Esophagus muscularis mucosa (tissue), 4 donors: ENCODE data around the gene TTC17.
"Not testable (repeated sequence)": the region's sequence is repeated elsewhere in the genome, so short reads cannot be mapped to it uniquely, and the experiment has no call there.

Experiments
- EP300 ChIP-seq: sonication (generic); formaldehyde crosslinking; IDR thresholded peaks from one replicate; pipeline ENCODE4 v1.6.1; 2017; ENCODE audit warnings: antibody characterized with exemption
- POLR2A ChIP-seq: fragments of 450-650 bp; IDR thresholded peaks from one replicate; pipeline ENCODE4 v1.6.1; 2017; ENCODE audit warnings: antibody characterized with exemption, moderate library complexity, mild to moderate bottlenecking, low read depth
- TF ChIP-seq, protein P1 (sequence below), 3 experiments: fragments of 200-600 bp in 2 of 3; fragments of 450-650 bp in 1 of 3; sonication (generic) in 2 of 3; IDR thresholded peaks; one replicate each; pipeline ENCODE4 v1.5.1; 2017 to 2019; ENCODE audit warnings: antibody characterized with exemption in 3 of 3, mild to moderate bottlenecking in 2 of 3, moderate library complexity in 1 of 3

DNA sequence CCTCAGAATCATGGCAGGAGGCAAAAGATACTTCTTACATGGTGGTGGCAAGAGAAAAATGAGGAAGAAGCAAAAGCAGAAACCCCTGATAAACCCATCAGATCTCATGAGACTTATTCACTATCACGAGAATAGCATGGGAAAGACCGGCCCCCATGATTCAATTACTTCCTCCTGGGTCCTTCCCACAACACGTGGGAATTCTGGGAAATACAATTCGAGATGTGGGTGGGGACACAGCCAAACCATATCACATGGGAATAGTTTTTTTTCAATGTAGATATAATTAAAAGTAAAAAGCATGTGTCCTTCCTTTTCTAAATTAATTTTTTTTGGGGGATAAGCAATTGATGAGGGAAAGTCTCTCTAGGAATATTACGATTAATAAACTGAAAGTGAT, 118.8 kb downstream of the TTC17 start:
- TF ChIP-seq POLR2A, EP300: not testable (repeated sequence)
- TF ChIP-seq, protein P1, sequence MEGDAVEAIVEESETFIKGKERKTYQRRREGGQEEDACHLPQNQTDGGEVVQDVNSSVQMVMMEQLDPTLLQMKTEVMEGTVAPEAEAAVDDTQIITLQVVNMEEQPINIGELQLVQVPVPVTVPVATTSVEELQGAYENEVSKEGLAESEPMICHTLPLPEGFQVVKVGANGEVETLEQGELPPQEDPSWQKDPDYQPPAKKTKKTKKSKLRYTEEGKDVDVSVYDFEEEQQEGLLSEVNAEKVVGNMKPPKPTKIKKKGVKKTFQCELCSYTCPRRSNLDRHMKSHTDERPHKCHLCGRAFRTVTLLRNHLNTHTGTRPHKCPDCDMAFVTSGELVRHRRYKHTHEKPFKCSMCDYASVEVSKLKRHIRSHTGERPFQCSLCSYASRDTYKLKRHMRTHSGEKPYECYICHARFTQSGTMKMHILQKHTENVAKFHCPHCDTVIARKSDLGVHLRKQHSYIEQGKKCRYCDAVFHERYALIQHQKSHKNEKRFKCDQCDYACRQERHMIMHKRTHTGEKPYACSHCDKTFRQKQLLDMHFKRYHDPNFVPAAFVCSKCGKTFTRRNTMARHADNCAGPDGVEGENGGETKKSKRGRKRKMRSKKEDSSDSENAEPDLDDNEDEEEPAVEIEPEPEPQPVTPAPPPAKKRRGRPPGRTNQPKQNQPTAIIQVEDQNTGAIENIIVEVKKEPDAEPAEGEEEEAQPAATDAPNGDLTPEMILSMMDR (IDR thresholded peaks at IDR 0.05): not testable (repeated sequence)
